ENCODE measurements around the gene HMOX1. TPM values are rescaled to one million over a fixed set of nuclear protein-coding genes. Genes with fewer than 3 reads are reported as not detected.

Gene HMOX1
- total RNA-seq, 2 experiments from 2014 or later = 0.26 to 0.39 TPM

- no peak overlapping the region for H3K4me3 Mint-ChIP-seq
- H3K27ac Mint-ChIP-seq = no peak overlapping the region
- H3K4me1 Mint-ChIP-seq = peaks cover 14% of the 10 kb centered on the region
- no peak for DNase-seq
- H3K9me3 Mint-ChIP-seq = no peaks in the 10 kb centered on the region
- H3K36me3 Mint-ChIP-seq = peaks cover 2% of the 10 kb centered on the region
- peaks cover 9% of the 10 kb centered on the region for H3K27me3 Mint-ChIP-seq
Observed at GRCh38 chr22:35346596-35347220, 34.2 kb upstream of the HMOX1 start.

GRCh38 chr22:35347462-35347861 is 33.4 kb upstream of the HMOX1 start:
- Mint-ChIP-seq H3K36me3 (no peaks in the 10 kb centered on the region), H3K27ac (no peak overlapping the region), H3K4me1 (peaks cover 20% of the 10 kb centered on the region), H3K9me3 (no peaks in the 10 kb centered on the region), H3K27me3 (peaks cover 10% of the 10 kb centered on the region), H3K4me3 (no peak overlapping the region)
- no peak for DNase-seq

GRCh38 chr22:35348026-35348590 is 32.8 kb upstream of the HMOX1 start:
- Mint-ChIP-seq H3K27ac (no peak overlapping the region), H3K4me3 (no peak overlapping the region), H3K9me3 (no peaks in the 10 kb centered on the region), H3K4me1 (peaks cover 27% of the 10 kb centered on the region), H3K27me3 (peaks cover 10% of the 10 kb centered on the region), H3K36me3 (no peaks in the 10 kb centered on the region)
- DNase-seq = no peak

DNA sequence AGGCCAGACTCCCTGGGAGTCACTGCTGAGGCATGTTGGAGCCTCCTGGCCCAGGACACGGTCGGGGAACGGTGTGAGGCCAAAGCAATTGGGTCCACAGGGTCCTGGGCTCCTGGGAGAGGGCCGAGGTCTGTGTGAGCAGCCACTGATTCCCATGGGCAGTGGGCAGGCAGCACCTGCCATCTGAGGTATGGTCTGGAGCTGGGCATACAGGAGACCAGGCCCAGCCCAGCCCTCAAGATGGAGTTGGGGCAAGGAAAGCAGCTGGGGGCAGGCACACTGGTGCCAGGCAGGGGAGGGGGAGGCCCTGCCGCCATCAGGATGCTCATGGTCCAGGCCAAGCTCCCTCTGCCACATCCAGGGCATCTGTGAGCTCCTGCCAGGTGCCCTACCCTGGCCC is 32.2 kb upstream of the HMOX1 start:
- Mint-ChIP-seq H3K4me3 (no peak overlapping the region), H3K4me1 (peaks cover 27% of the 10 kb centered on the region), H3K36me3 (no peaks in the 10 kb centered on the region), H3K27me3 (peaks cover 10% of the 10 kb centered on the region), H3K27ac (no peak overlapping the region), H3K9me3 (no peaks in the 10 kb centered on the region)
- DNase-seq = no peak

GRCh38 chr22:35349368-35349703 is 31.6 kb upstream of the HMOX1 start:
- Mint-ChIP-seq H3K27ac (no peak overlapping the region), H3K27me3 (peaks cover 10% of the 10 kb centered on the region), H3K36me3 (no peaks in the 10 kb centered on the region), H3K9me3 (no peaks in the 10 kb centered on the region), H3K4me3 (no peak overlapping the region), H3K4me1 (peaks cover 29% of the 10 kb centered on the region)
- no peak for DNase-seq

GRCh38 chr22:35349704-35350538 is 31.0 kb upstream of the HMOX1 start:
- Mint-ChIP-seq H3K27me3 (peaks cover 10% of the 10 kb centered on the region), H3K4me3 (no peak overlapping the region), H3K4me1 (peaks cover 29% of the 10 kb centered on the region), H3K9me3 (no peaks in the 10 kb centered on the region), H3K27ac (no peak overlapping the region), H3K36me3 (no peaks in the 10 kb centered on the region)
- DNase-seq = no peak

GRCh38 chr22:35350539-35351503 is 30.1 kb upstream of the HMOX1 start:
- peak; percentile 90 for DNase-seq
- Mint-ChIP-seq H3K36me3 (no peaks in the 10 kb centered on the region), H3K27me3 (peaks cover 14% of the 10 kb centered on the region), H3K27ac (peak overlapping the region; percentile 72), H3K4me3 (peak overlapping the region; percentile 82), H3K4me1 (peaks cover 27% of the 10 kb centered on the region), H3K9me3 (no peaks in the 10 kb centered on the region)

GRCh38 chr22:35352214-35353111 is 28.4 kb upstream of the HMOX1 start:
- Mint-ChIP-seq H3K36me3 (no peaks in the 10 kb centered on the region), H3K9me3 (no peaks in the 10 kb centered on the region), H3K4me1 (peaks cover 27% of the 10 kb centered on the region), H3K4me3 (peak overlapping the region; percentile 65), H3K27me3 (peaks cover 16% of the 10 kb centered on the region), H3K27ac (peak overlapping the region; percentile 85)
- peak; percentile 76 for DNase-seq

- peaks cover 27% of the 10 kb centered on the region for H3K4me1 Mint-ChIP-seq
- H3K36me3 Mint-ChIP-seq = no peaks in the 10 kb centered on the region
- DNase-seq = no peak
- no peaks in the 10 kb centered on the region for H3K9me3 Mint-ChIP-seq
- peaks cover 16% of the 10 kb centered on the region for H3K27me3 Mint-ChIP-seq
- peak overlapping the region; percentile 85 for H3K27ac Mint-ChIP-seq
- H3K4me3 Mint-ChIP-seq = no peak overlapping the region
Observed at GRCh38 chr22:35353318-35353717, 27.6 kb upstream of the HMOX1 start.

DNA sequence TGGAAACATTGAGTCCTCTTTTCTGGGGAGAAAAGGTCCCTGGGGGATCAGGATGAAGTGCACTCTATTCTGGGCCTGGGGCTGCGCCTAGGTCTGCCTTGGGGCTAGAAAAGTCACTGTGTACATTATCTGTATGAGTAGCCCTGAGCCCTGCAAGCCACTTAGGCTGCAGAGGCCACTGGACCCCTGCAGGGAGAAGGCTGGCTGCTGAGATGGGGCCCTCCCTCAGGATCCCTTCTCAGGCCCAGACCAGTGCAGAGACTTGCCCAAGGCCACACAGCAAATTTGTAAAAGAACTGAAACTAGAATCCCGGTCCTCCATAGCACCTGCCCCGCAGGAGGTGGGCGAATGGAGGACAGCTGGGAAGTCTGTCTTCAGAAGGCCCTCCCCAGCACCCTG is 26.8 kb upstream of the HMOX1 start:
- H3K4me1 Mint-ChIP-seq = peaks cover 27% of the 10 kb centered on the region
- no peaks in the 10 kb centered on the region for H3K36me3 Mint-ChIP-seq
- no peak overlapping the region for H3K27ac Mint-ChIP-seq
- H3K27me3 Mint-ChIP-seq = peaks cover 16% of the 10 kb centered on the region
- DNase-seq = no peak
- H3K4me3 Mint-ChIP-seq = no peak overlapping the region
- no peaks in the 10 kb centered on the region for H3K9me3 Mint-ChIP-seq

GRCh38 chr22:35357883-35358621 is 22.8 kb upstream of the HMOX1 start:
- H3K9me3 Mint-ChIP-seq = no peaks in the 10 kb centered on the region
- no peak overlapping the region for H3K27ac Mint-ChIP-seq
- H3K4me1 Mint-ChIP-seq = peaks cover 3% of the 10 kb centered on the region
- no peak for DNase-seq
- H3K27me3 Mint-ChIP-seq = peaks cover 5% of the 10 kb centered on the region
- no peaks in the 10 kb centered on the region for H3K36me3 Mint-ChIP-seq
- no peak overlapping the region for H3K4me3 Mint-ChIP-seq

DNA sequence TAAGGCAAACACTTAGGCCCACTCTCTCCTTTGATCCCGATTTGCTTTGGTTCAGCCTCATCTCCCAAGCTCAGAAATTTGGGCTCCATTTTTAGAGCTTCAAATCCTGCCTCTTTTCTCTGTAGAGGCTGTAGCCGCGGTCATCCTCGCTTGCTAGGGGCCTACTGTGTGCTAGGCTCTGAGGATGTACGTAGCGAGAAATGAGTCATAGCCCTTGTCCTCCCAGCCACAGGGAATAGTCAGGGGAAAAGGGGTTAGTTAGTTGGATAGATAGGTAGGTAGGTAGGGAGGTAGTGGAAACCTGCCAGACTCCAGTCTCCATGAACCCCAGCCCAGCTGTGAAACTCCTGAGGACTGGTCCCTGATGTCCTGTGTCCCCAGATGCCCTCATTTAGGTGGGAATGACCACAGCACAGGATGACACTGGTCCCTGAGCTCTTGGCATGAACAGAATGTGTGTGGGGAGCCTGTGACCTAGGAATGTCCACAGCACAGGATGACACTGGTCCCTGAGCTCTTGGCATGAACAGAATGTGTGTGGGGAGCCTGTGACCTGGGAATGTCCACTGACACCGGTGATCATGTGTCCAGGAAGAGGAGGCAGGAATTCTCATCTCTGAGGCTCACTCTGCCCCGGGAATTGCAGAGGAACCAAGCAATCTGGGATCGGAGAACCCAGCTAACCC is 21.4 kb upstream of the HMOX1 start:
- DNase-seq = no peak
- H3K4me3 Mint-ChIP-seq = no peak overlapping the region
- no peaks in the 10 kb centered on the region for H3K36me3 Mint-ChIP-seq
- no peaks in the 10 kb centered on the region for H3K4me1 Mint-ChIP-seq
- H3K9me3 Mint-ChIP-seq = no peaks in the 10 kb centered on the region
- no peak overlapping the region for H3K27ac Mint-ChIP-seq
- H3K27me3 Mint-ChIP-seq = peaks cover 11% of the 10 kb centered on the region

DNA sequence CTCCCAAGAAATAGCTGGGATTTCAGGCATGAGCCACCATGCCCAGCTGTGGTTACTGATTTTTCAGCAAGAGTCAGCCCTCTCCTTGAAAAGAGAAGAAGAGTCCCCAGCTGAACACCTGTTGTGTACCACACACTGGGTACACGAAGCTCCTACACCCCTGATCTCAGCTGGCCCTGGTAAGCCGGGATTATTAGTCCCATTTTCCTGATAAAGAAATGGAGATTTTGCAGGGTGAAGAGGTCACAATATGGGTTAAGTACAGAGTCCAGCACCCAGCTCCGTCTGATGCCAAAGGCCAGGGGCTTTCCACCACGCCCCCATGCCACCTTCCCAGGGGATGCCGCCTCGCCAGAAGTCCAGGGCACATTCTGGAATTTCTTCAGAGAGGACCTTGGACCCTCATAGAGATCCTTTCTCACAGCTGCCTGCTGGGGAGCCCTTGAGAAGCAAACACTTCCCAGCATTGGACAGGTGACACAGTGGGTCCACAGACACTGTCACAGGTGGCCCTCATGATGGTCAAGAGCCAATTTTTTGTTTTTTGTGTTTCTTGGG is 19.8 kb upstream of the HMOX1 start:
- DNase-seq = no peak
- H3K9me3 Mint-ChIP-seq = no peaks in the 10 kb centered on the region
- no peak overlapping the region for H3K27ac Mint-ChIP-seq
- no peaks in the 10 kb centered on the region for H3K36me3 Mint-ChIP-seq
- peaks cover 18% of the 10 kb centered on the region for H3K27me3 Mint-ChIP-seq
- H3K4me3 Mint-ChIP-seq = no peak overlapping the region
- H3K4me1 Mint-ChIP-seq = no peaks in the 10 kb centered on the region

Data from activated naive CD8-positive, alpha-beta T cell treated with anti-CD3 and anti-CD28 coated beads for 36 hours (primary cell).